CD8-positive, alpha-beta memory T cell (primary cell): Measurements from ENCODE around the gene LRRC28. TPM values are rescaled to one million over a fixed set of nuclear protein-coding genes. Genes with fewer than 3 reads are reported as not detected.

Experiments used
- CTCF ChIA-PET: fragments of 350-600 bp; sonication (Branson Sonifier 250); formaldehyde crosslinking; loops from one replicate; lab custom pipeline; 2021; ENCODE audit warnings: antibody characterized with exemption; lab: Charles Lee
- POLR2A ChIA-PET: fragments of 350-600 bp; sonication (Branson Sonifier 250); formaldehyde crosslinking; loops from one replicate; lab custom pipeline; 2021; ENCODE audit warnings: antibody characterized with exemption; lab: Charles Lee
- DNase-seq, 5 donors: peaks; one replicate each; pipeline versions ENCODE4 v3.0.0 to v3.0.0-alpha.2; 2020 to 2022; ENCODE audit warnings: mixed read lengths in 1 of 5
- H3K27ac ChIP-seq: one replicate; pipeline ENCODE4 v1.7.0; 2013; ENCODE audit warnings: low read depth, mild to moderate bottlenecking, low read length, moderate library complexity
- H3K27me3 ChIP-seq: 2 replicates; pipeline ENCODE4 v1.7.0; 2013; ENCODE audit warnings: low read length, mild to moderate bottlenecking; ENCODE audit not compliant: insufficient read depth, poor library complexity, severe bottlenecking
- H3K36me3 ChIP-seq: 2 replicates; pipeline ENCODE4 v1.7.0; 2013; ENCODE audit warnings: mild to moderate bottlenecking, low read length, moderate library complexity; ENCODE audit not compliant: insufficient read depth
- H3K4me1 ChIP-seq: 2 replicates; pipeline ENCODE4 v1.7.0; 2013; ENCODE audit warnings: mild to moderate bottlenecking, low read length, moderate library complexity; ENCODE audit not compliant: insufficient read depth
- H3K4me3 ChIP-seq: 2 replicates; pipeline ENCODE4 v1.7.0; 2013; ENCODE audit warnings: mild to moderate bottlenecking, low read length
- H3K9me3 ChIP-seq: 2 replicates; pipeline ENCODE4 v1.7.0; 2013; ENCODE audit warnings: mild to moderate bottlenecking, low read length
- H3K27ac Mint-ChIP-seq, 8 donors: one replicate each; pipeline ENCODE4 v1.8.0; 2020 to 2021; ENCODE audit warnings: mixed read lengths in 8 of 8, mild to moderate bottlenecking in 6 of 8, inconsistent platforms in 3 of 8, moderate library complexity in 3 of 8
- H3K27me3 Mint-ChIP-seq, 2 donors: one replicate each; pipeline ENCODE4 v1.8.0; 2020 to 2021; ENCODE audit warnings: mixed read lengths in 2 of 2, mild to moderate bottlenecking in 1 of 2, moderate library complexity in 1 of 2
- H3K36me3 Mint-ChIP-seq, 3 donors: one replicate each; pipeline ENCODE4 v1.8.0; 2020 to 2021; ENCODE audit warnings: mixed read lengths in 3 of 3, inconsistent platforms in 1 of 3, mild to moderate bottlenecking in 1 of 3
- H3K4me1 Mint-ChIP-seq, 3 donors: one replicate each; pipeline ENCODE4 v1.8.0; 2020 to 2021; ENCODE audit warnings: mixed read lengths in 3 of 3, inconsistent platforms in 1 of 3, mild to moderate bottlenecking in 1 of 3
- H3K4me3 Mint-ChIP-seq, 7 donors: one replicate each; pipeline ENCODE4 v1.8.0; 2020 to 2021; ENCODE audit warnings: mixed read lengths in 7 of 7, mild to moderate bottlenecking in 6 of 7, moderate library complexity in 4 of 7, inconsistent platforms in 2 of 7
- H3K9me3 Mint-ChIP-seq, 5 donors: one replicate each; pipeline ENCODE4 v1.8.0; 2020 to 2022; ENCODE audit warnings: mixed read lengths in 5 of 5, mild to moderate bottlenecking in 3 of 5, moderate library complexity in 2 of 5, inconsistent platforms in 1 of 5
- polyA plus RNA-seq: library from polyadenylated mRNA; unstranded; fragments of 300-500 nt; fragmentation: Illumina TruSeq; gene quantifications from one replicate; pipeline ENCODE4 v1.2.3, GENCODE V29; 2021
- total RNA-seq, 2 experiments: library from RNA; stranded (reverse); gene quantifications; one replicate each; pipeline ENCODE4 v1.2.3, GENCODE V29; 2021

Gene LRRC28
- total and polyA plus RNA-seq, 3 experiments from 2014 or later, result 18.0 to 28.4 (median 19.4) TPM

DNA sequence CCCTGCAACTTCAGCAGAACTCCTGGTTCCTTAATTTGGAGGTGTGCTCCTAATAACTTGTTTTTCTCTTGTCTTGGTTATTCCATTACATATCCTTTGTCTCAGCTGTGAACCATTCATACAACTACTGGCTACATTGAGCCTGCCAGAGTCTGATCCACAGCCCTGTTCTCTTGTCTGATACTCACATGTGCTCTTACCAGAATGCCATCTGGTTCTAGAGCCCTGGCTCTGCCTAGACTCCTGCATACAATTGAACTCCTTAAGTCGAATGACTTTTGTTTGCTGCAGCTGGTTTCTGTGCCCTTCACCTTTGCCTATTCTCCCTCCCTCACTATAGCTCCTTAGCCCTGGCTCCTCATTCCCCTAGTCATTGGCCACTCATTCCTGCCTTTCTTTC lies 85.5 kb downstream of the LRRC28 start:
- no peak overlapping the region for H3K4me3 ChIP-seq
- ChIA-PET CTCF (no interaction called here), POLR2A (no interaction called here)
- Mint-ChIP-seq H3K9me3 (no peaks in the 10 kb centered on the region), H3K36me3 (peaks cover 4 to 29% (median 19%) of the 10 kb centered on the region in 3 donors), H3K4me3 (no peak overlapping the region), H3K27me3 (no peaks in the 10 kb centered on the region), H3K27ac (no peak overlapping the region), H3K4me1 (no peaks in the 10 kb centered on the region)
- no peaks in the 10 kb centered on the region for H3K36me3 ChIP-seq
- no peak overlapping the region for H3K27ac ChIP-seq
- no peaks in the 10 kb centered on the region for H3K27me3 ChIP-seq
- DNase-seq, result no peak
- H3K4me1 ChIP-seq, result no peaks in the 10 kb centered on the region
- H3K9me3 ChIP-seq, result no peaks in the 10 kb centered on the region

DNA sequence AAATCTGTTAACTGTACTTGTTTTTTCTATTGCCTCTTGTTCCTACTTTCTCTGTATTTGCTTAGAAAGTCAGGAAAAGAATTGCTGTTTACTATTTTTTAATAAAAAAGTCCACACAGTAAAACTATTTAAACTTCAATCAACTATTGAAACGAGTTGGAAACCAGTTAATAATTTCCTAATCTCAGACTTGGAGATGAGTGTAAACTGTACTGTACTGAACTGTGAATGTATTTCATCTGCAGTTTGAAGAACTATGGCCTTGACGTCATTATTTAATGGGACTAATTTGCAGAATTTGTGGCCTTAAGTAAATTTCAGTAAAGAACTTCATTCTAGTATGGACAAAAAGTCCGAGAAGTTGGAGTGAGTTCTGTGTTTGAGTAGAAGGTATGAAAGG lies 89.1 kb downstream of the LRRC28 start:
- ChIA-PET CTCF (no interaction called here), POLR2A (interaction anchor here (0.7 kb wide), 1 partner anchor 250 kb away, joined by 8 read pairs; no protein-coding TSS in a partner anchor)
- Histone ChIP-seq H3K27ac (no peak overlapping the region), H3K36me3 (no peaks in the 10 kb centered on the region), H3K27me3 (no peaks in the 10 kb centered on the region), H3K4me1 (no peaks in the 10 kb centered on the region), H3K9me3 (no peaks in the 10 kb centered on the region), H3K4me3 (no peak overlapping the region)
- Mint-ChIP-seq H3K9me3 (no peaks in the 10 kb centered on the region), H3K36me3 (peaks cover 4 to 22% (median 16%) of the 10 kb centered on the region in 3 donors), H3K27ac (peak overlapping the region in 1 of 8 donors; percentile 1), H3K4me3 (no peak overlapping the region), H3K27me3 (no peaks in the 10 kb centered on the region), H3K4me1 (no peaks in the 10 kb centered on the region)
- no peak for DNase-seq

DNA sequence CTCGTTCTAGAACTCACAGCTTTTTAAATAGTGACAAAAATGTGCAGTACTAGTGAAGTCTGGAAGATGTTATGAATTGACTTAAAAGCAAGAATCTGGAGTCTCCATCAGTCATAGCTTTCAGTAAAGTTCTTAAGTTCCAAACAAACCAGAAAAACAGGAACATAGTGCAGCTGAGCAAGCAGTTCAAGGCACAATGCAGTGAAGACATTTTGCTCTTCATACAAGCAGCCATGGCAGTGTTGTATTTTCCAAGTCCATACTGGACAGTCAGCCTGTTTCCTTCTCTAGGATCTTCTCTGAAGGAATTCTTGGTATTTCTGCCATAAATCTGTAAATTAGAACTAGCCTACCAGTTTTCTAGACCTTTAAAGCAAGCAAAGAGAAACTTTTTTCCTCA lies 90.5 kb downstream of the LRRC28 start:
- H3K27ac ChIP-seq, result no peak overlapping the region
- ChIA-PET POLR2A (no interaction called here), CTCF (interaction anchor here (1.0 kb wide), 1 partner anchor 363 kb away, joined by 3 read pairs; no protein-coding TSS in a partner anchor)
- no peaks in the 10 kb centered on the region for H3K4me1 ChIP-seq
- Mint-ChIP-seq H3K36me3 (peaks cover 4 to 14% (median 12%) of the 10 kb centered on the region in 3 donors), H3K27ac (peak overlapping the region in 1 of 8 donors; percentile 4), H3K4me3 (no peak overlapping the region), H3K4me1 (no peaks in the 10 kb centered on the region), H3K9me3 (no peaks in the 10 kb centered on the region), H3K27me3 (no peaks in the 10 kb centered on the region)
- no peaks in the 10 kb centered on the region for H3K27me3 ChIP-seq
- H3K9me3 ChIP-seq, result no peaks in the 10 kb centered on the region
- no peak for DNase-seq
- no peaks in the 10 kb centered on the region for H3K36me3 ChIP-seq
- H3K4me3 ChIP-seq, result no peak overlapping the region

DNA sequence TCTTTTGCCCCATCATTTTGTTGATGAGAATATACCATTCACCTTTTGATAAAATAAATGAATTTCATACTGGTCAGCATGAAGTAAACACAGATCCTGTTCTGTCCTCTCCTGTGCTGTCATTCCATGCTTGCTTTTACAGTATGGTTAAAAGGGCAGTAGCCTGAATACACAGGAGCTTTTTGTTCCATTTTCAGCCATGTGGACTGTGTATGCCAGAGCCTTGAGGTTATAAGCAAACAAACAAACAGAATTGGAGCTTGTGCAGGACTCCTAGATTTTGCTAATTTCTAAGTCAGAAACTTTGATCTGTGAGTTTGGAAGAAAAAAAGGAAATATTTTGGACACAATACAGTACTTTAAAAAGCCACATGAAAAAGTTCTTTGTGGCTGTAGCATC lies 91.9 kb downstream of the LRRC28 start:
- ChIA-PET CTCF (interaction anchor here (0.9 to 1.5 kb wide), 2 partner anchors 361 to 365 kb away, joined by 3 to 5 read pairs; no protein-coding TSS in a partner anchor), POLR2A (no interaction called here)
- no peaks in the 10 kb centered on the region for H3K9me3 ChIP-seq
- Mint-ChIP-seq H3K27me3 (no peaks in the 10 kb centered on the region), H3K9me3 (no peaks in the 10 kb centered on the region), H3K36me3 (peaks cover 4 to 10% (median 9%) of the 10 kb centered on the region in 3 donors), H3K4me3 (no peak overlapping the region), H3K4me1 (no peaks in the 10 kb centered on the region), H3K27ac (no peak overlapping the region)
- H3K27me3 ChIP-seq, result no peaks in the 10 kb centered on the region
- no peaks in the 10 kb centered on the region for H3K4me1 ChIP-seq
- H3K27ac ChIP-seq, result no peak overlapping the region
- no peaks in the 10 kb centered on the region for H3K36me3 ChIP-seq
- no peak overlapping the region for H3K4me3 ChIP-seq
- no peak for DNase-seq

DNA sequence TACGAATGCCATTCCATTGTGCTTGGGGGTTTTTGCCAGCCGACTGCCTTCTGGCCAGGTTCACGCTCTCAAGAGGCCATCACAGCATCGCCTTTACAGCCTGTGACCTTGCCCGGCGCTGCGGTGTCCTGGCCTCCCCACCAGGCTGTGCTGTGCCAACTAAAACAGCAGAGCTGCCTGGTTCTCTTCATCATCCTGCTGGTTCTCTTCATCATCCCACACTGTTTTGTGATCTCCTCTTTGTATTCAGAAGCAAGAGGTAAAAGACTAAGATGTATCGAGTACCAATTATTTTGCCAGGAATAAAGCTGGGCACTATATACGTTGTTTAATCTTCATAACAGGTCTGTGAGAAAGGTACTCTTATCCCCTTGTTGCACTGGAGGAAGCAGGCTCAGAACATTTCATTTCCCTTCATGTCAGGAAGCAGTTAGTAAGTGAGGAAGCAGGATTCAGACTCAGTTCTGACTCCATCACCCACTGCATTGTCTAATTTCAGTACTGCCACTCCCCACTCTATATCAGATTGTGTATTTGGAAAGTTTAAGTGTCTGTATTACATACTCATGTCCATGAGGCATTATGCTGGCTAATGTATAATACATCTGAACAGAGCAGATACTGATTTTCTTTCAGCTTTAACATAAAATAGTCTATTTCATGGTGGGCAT lies 92.7 kb downstream of the LRRC28 start:
- no peaks in the 10 kb centered on the region for H3K4me1 ChIP-seq
- no peaks in the 10 kb centered on the region for H3K27me3 ChIP-seq
- DNase-seq, result peak in 3 of 5 donors; percentile 2 to 50 (median 45)
- no peaks in the 10 kb centered on the region for H3K4me1 Mint-ChIP-seq
- H3K4me3 ChIP-seq, result no peak overlapping the region
- H3K36me3 Mint-ChIP-seq, result peaks cover under 1 to 6% (median 5%) of the 10 kb centered on the region in 3 donors
- no peak overlapping the region for H3K27ac ChIP-seq
- H3K9me3 ChIP-seq, result no peaks in the 10 kb centered on the region
- no peak overlapping the region for H3K27ac Mint-ChIP-seq
- no peaks in the 10 kb centered on the region for H3K36me3 ChIP-seq
- no peak overlapping the region for H3K4me3 Mint-ChIP-seq
- POLR2A ChIA-PET, result no interaction called here
- H3K27me3 Mint-ChIP-seq, result no peaks in the 10 kb centered on the region
- no peaks in the 10 kb centered on the region for H3K9me3 Mint-ChIP-seq
- CTCF ChIA-PET, result interaction anchor here (0.8 to 1.5 kb wide), 4 partner anchors 11 to 412 kb away, joined by 3 to 4 read pairs (median 3); no protein-coding TSS in a partner anchor

- no peaks in the 10 kb centered on the region for H3K4me1 ChIP-seq
- no peak overlapping the region for H3K4me3 ChIP-seq
- no peak for DNase-seq
- H3K4me1 Mint-ChIP-seq, result no peaks in the 10 kb centered on the region
- no peaks in the 10 kb centered on the region for H3K36me3 ChIP-seq
- no peaks in the 10 kb centered on the region for H3K27me3 ChIP-seq
- H3K36me3 Mint-ChIP-seq, result peaks cover 6 to 9% (median 8%) of the 10 kb centered on the region in 3 donors
- no peaks in the 10 kb centered on the region for H3K27me3 Mint-ChIP-seq
- POLR2A ChIA-PET, result no interaction called here
- CTCF ChIA-PET, result interaction anchor here (0.8 to 1.5 kb wide), 4 partner anchors 10 to 412 kb away, joined by 3 to 4 read pairs (median 3); no protein-coding TSS in a partner anchor
- no peaks in the 10 kb centered on the region for H3K9me3 Mint-ChIP-seq
- H3K27ac Mint-ChIP-seq, result no peak overlapping the region
- H3K27ac ChIP-seq, result no peak overlapping the region
- H3K9me3 ChIP-seq, result no peaks in the 10 kb centered on the region
- no peak overlapping the region for H3K4me3 Mint-ChIP-seq
Measured at GRCh38 chr15:99344639-99345038, 93.4 kb downstream of the LRRC28 start.

DNA sequence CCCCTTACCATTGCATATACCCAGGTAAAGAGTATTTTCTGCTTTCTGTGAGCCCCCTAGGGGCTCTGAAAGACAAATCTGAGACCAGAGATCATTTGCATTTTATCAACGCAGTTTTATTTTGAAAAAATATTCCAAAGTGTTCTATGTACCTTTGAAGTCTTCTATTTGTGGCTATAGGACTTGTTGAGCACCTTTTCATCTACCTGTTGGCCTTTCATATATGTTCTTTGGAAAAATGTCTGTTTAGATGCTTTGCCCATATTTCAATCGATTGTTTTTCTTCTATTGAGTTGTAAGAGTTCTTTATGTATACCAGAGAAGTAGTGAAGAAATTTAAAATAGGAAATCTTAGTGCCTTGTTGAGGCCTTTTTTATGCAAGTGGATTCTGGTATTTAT lies 94.0 kb downstream of the LRRC28 start:
- H3K27me3 ChIP-seq, result no peaks in the 10 kb centered on the region
- Mint-ChIP-seq H3K4me3 (no peak overlapping the region), H3K36me3 (peaks cover 6 to 10% (median 10%) of the 10 kb centered on the region in 3 donors), H3K27ac (no peak overlapping the region), H3K27me3 (no peaks in the 10 kb centered on the region), H3K9me3 (no peaks in the 10 kb centered on the region), H3K4me1 (no peaks in the 10 kb centered on the region)
- H3K4me1 ChIP-seq, result no peaks in the 10 kb centered on the region
- ChIA-PET CTCF (interaction anchor here (2.5 kb wide), 1 partner anchor 359 kb away, joined by 10 read pairs; no protein-coding TSS in a partner anchor), POLR2A (no interaction called here)
- no peak overlapping the region for H3K4me3 ChIP-seq
- H3K9me3 ChIP-seq, result no peaks in the 10 kb centered on the region
- no peak overlapping the region for H3K27ac ChIP-seq
- H3K36me3 ChIP-seq, result no peaks in the 10 kb centered on the region
- no peak for DNase-seq

DNA sequence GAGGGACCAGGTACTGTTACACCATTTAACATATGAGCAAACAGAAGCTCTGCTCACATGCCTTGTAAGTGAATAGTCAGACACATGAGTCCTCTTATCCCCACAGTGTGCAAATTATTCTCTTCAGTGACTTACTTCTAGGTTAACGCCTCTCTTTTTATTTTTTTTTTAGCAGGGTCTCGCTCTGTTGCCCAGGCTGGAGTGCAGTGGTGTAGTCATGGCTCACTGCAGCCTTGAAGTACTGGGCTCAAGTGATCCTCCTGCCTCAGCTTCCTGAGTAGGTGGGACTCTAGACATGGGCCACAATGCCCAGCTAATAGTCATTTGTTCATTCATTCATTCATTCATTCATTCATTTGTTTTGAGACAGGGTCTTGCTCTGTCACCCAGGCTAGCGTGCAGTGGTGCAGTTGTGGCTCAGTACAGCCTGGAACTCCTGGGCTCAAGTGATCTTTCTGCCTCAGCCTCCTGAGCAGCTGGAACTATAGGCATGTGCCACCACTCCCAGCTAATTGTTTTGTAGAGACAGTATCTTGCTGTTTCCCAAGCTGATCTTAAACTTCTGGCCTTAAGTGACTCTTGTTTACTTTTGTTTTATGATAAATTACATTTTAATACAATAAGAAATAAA lies 94.7 kb downstream of the LRRC28 start:
- Histone ChIP-seq H3K27ac (no peak overlapping the region), H3K4me1 (no peaks in the 10 kb centered on the region), H3K9me3 (no peaks in the 10 kb centered on the region), H3K4me3 (no peak overlapping the region), H3K36me3 (no peaks in the 10 kb centered on the region), H3K27me3 (no peaks in the 10 kb centered on the region)
- DNase-seq, result no peak
- Mint-ChIP-seq H3K4me3 (no peak overlapping the region), H3K27ac (no peak overlapping the region), H3K27me3 (no peaks in the 10 kb centered on the region), H3K4me1 (no peaks in the 10 kb centered on the region), H3K9me3 (no peaks in the 10 kb centered on the region), H3K36me3 (peaks cover 6 to 10% (median 9%) of the 10 kb centered on the region in 3 donors)
- CTCF ChIA-PET, result interaction anchor here (2.5 kb wide), 1 partner anchor 358 kb away, joined by 10 read pairs; no protein-coding TSS in a partner anchor
- POLR2A ChIA-PET, result no interaction called here
